Hematopoietic multipotent progenitor cell (in vitro differentiated cells): Measurements from ENCODE around the gene CRB2. TPM values are rescaled to one million over a fixed set of nuclear protein-coding genes. Genes with fewer than 3 reads are reported as not detected.

ENCODE experiments used
- DNase-seq, 3 donors: peaks; one replicate each; pipeline ENCODE4 v3.0.0-alpha.2; 2011 to 2015; ENCODE audit warnings: low read depth in 2 of 3, low spot score in 2 of 3
- total RNA-seq: library from RNA; depleted of rRNA; stranded (reverse); fragments of >200 nt; gene quantifications from one replicate; pipeline ENCODE4 v1.2.3, GENCODE V29; 2012

CRB2 gene
- total RNA-seq, 1 donor = under 0.01 TPM

- no peak for DNase-seq
Observed at GRCh38 chr9:123377211-123377971, 21.4 kb downstream of the CRB2 start.

GRCh38 chr9:123378025-123378424 is 22.0 kb downstream of the CRB2 start:
- DNase-seq = no peak

- no peak for DNase-seq
Observed at GRCh38 chr9:123378956-123379660, 23.1 kb downstream of the CRB2 start.

GRCh38 chr9:123380852-123381705 is 25.1 kb downstream of the CRB2 start:
- DNase-seq = no peak

GRCh38 chr9:123382653-123383511 is 26.9 kb downstream of the CRB2 start:
- DNase-seq = no peak

GRCh38 chr9:123383512-123384170 is 27.6 kb downstream of the CRB2 start:
- no peak for DNase-seq

- DNase-seq = no peak
Observed at GRCh38 chr9:123387686-123388085, 31.7 kb downstream of the CRB2 start.

GRCh38 chr9:123389070-123389469 is 33.1 kb downstream of the CRB2 start:
- no peak for DNase-seq

GRCh38 chr9:123389698-123390097 is 33.7 kb downstream of the CRB2 start:
- no peak for DNase-seq

- no peak for DNase-seq
Observed at GRCh38 chr9:123390337-123391135, 34.5 kb downstream of the CRB2 start.

GRCh38 chr9:123391233-123391632 is 35.2 kb downstream of the CRB2 start:
- DNase-seq = no peak

GRCh38 chr9:123391946-123392345 is 35.9 kb downstream of the CRB2 start:
- DNase-seq = no peak

- DNase-seq = no peak
Observed at GRCh38 chr9:123392802-123393201, 36.8 kb downstream of the CRB2 start.

GRCh38 chr9:123394291-123395235 is 38.6 kb downstream of the CRB2 start:
- no peak for DNase-seq

GRCh38 chr9:123395276-123395688 is 39.3 kb downstream of the CRB2 start:
- no peak for DNase-seq

GRCh38 chr9:123395689-123396511 is 39.9 kb downstream of the CRB2 start:
- no peak for DNase-seq

- no peak for DNase-seq
Observed at GRCh38 chr9:123397975-123398374, 42.0 kb downstream of the CRB2 start.
